Progenitor cell of endocrine pancreas (in vitro differentiated cells): ENCODE results near the gene CGREF1. TPM values are rescaled to one million over a fixed set of nuclear protein-coding genes. Genes with fewer than 3 reads are reported as not detected.

Experiments
- DNase-seq: peaks from one replicate; pipeline ENCODE4 v3.0.0; 2021; ENCODE audit warnings: low spot score; ENCODE audit not compliant: unreplicated experiment
- H3K27ac Mint-ChIP-seq: 2 replicates; pipeline ENCODE4 v1.8.0; 2021; ENCODE audit warnings: mild to moderate bottlenecking, moderate library complexity, mixed read lengths
- H3K27me3 Mint-ChIP-seq: 2 replicates; pipeline ENCODE4 v1.8.0; 2021; ENCODE audit warnings: mixed read lengths
- H3K36me3 Mint-ChIP-seq: 2 replicates; pipeline ENCODE4 v1.8.0; 2022; ENCODE audit warnings: mixed read lengths; ENCODE audit not compliant: insufficient read depth
- H3K4me1 Mint-ChIP-seq: 2 replicates; pipeline ENCODE4 v1.8.0; 2021; ENCODE audit warnings: low read depth, mixed read lengths
- H3K4me3 Mint-ChIP-seq: 2 replicates; pipeline ENCODE4 v1.8.0; 2021; ENCODE audit warnings: low read depth, mild to moderate bottlenecking, moderate library complexity, mixed read lengths
- H3K9me3 Mint-ChIP-seq: 2 replicates; pipeline ENCODE4 v1.8.0; 2021; ENCODE audit warnings: low read depth, mixed read lengths
- total RNA-seq: library from RNA; stranded (reverse); gene quantifications from 2 replicates; pipeline ENCODE4 v1.2.1, GENCODE V29; 2021
- TF ChIP-seq, protein P1 (sequence below): fragments of 200-600 bp; sonication (generic); IDR thresholded peaks from one replicate; pipeline ENCODE4 v1.5.0; 2021; ENCODE audit warnings: antibody characterized with exemption, mild to moderate bottlenecking; ENCODE audit not compliant: unreplicated experiment

Gene CGREF1
- total RNA-seq, 1 donor from 2014 or later = 0.31 TPM

DNA sequence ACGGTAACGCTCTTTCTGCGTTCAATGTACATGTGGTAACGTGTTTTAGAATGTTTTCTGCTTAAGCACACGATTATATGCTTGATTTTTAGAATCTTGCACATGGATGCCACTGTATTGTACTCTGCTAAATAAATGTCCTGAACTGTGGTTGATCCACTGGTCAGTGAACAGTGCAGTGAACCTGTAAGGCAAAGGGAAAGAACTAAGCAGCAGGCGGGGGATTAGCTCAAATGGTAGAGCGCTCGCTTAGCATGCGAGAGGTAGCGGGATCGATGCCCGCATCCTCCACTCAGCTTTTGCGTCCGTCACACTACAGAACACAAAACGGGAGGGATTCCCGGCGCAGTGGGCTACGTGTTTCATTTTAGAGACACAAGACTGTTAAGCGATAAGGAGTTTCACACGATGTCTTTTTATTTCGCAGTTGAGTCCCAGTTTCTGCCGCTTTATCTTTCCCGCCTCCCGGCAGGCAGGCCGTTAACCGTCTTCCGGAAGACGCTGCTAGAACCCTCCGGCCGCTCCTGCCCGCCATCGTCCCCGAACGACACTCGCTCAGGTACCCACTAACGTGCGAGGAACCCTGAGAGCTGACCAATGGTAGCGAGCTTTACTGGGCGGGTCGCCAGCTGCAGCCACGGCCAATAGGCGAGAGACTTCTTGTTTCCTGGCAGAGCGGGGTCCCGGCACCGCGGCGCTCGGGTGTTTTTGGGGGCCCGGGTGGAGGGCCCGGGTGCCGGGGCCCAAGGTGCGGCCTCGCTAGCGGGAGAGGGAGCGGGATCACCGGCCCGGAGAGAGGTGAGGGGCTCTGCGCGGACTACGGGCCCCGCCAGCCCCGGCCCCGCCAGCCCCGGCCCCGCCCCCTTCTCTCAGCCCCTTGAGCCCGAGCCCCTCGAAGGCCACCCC lies 67.7 kb downstream of the CGREF1 start, which contains the start of gene AGBL5:
Gene AGBL5, plus strand, starts transcription at position 673 of the 906 bp plus-strand sequence. CDS start 1,291 bp downstream, outside the sequence.
- H3K27ac Mint-ChIP-seq = peak within 1 kb of the TSS; percentile 100
- peaks cover 13% of the 10 kb centered on the region for H3K4me1 Mint-ChIP-seq
- peak within 1 kb of the TSS; percentile 93 for H3K4me3 Mint-ChIP-seq
- DNase-seq = peak; percentile 86
- no peaks in the 10 kb centered on the region for H3K27me3 Mint-ChIP-seq
- H3K9me3 Mint-ChIP-seq = no peaks in the 10 kb centered on the region
- TF ChIP-seq, protein P1, sequence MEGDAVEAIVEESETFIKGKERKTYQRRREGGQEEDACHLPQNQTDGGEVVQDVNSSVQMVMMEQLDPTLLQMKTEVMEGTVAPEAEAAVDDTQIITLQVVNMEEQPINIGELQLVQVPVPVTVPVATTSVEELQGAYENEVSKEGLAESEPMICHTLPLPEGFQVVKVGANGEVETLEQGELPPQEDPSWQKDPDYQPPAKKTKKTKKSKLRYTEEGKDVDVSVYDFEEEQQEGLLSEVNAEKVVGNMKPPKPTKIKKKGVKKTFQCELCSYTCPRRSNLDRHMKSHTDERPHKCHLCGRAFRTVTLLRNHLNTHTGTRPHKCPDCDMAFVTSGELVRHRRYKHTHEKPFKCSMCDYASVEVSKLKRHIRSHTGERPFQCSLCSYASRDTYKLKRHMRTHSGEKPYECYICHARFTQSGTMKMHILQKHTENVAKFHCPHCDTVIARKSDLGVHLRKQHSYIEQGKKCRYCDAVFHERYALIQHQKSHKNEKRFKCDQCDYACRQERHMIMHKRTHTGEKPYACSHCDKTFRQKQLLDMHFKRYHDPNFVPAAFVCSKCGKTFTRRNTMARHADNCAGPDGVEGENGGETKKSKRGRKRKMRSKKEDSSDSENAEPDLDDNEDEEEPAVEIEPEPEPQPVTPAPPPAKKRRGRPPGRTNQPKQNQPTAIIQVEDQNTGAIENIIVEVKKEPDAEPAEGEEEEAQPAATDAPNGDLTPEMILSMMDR = no peak
- H3K36me3 Mint-ChIP-seq = peaks cover 19% of the 10 kb centered on the region

Other genes with a start within 250 kb of the CGREF1 start
- 18.0 and 18.6 TPM in 2 replicates for gene MAPRE3, start 148.5 kb downstream of the CGREF1 start, total RNA-seq
- gene TMEM214, start 86.2 kb downstream of the CGREF1 start, total RNA-seq = 54.0 and 55.2 TPM in 2 replicates
- 58.7 and 60.2 TPM in 2 replicates for gene AGBL5, start 67.5 kb downstream of the CGREF1 start, total RNA-seq
- 245 and 254 TPM in 2 replicates for gene OST4, start 47.5 kb downstream of the CGREF1 start, total RNA-seq
- gene EMILIN1, start 40.5 kb downstream of the CGREF1 start, total RNA-seq = 1.1 and 2.5 TPM in 2 replicates
- 4.4 and 5.2 TPM in 2 replicates for gene KHK, start 32.4 kb downstream of the CGREF1 start, total RNA-seq
- gene ABHD1, start 4.7 kb upstream of the CGREF1 start, total RNA-seq = 0.31 and 0.34 TPM in 2 replicates
- 46.9 and 49.7 TPM in 2 replicates for gene PREB, start 15.5 kb upstream of the CGREF1 start, total RNA-seq
- gene PRR30, start 20.3 kb upstream of the CGREF1 start, total RNA-seq = not detected in 2 replicates
- gene TCF23, start 29.9 kb upstream of the CGREF1 start, total RNA-seq = not detected in 2 replicates
- 96.4 and 107 TPM in 2 replicates for gene ATRAID, start 92.9 kb upstream of the CGREF1 start, total RNA-seq
- gene SLC5A6, start 93.1 kb upstream of the CGREF1 start, total RNA-seq = 66.7 and 70.8 TPM in 2 replicates
- gene CAD, start 98.2 kb upstream of the CGREF1 start, total RNA-seq = 59.3 and 59.7 TPM in 2 replicates
- not detected in 2 replicates for gene SLC30A3, start 143.9 kb upstream of the CGREF1 start, total RNA-seq
- gene DNAJC5G, start 156.3 kb upstream of the CGREF1 start, total RNA-seq = not detected in 2 replicates
- not detected in 2 replicates for gene TRIM54, start 163.3 kb upstream of the CGREF1 start, total RNA-seq
- gene UCN, start 189.3 kb upstream of the CGREF1 start, total RNA-seq = 2.0 and 2.4 TPM in 2 replicates
- gene MPV17, start 204.0 kb upstream of the CGREF1 start, total RNA-seq = 56.0 and 60.4 TPM in 2 replicates
- gene GTF3C2, start 237.6 kb upstream of the CGREF1 start, total RNA-seq = 98.0 and 106 TPM in 2 replicates